Heart right ventricle (tissue), 16 donors: ENCODE results near the gene TMTC1. TPM values are rescaled to one million over a fixed set of nuclear protein-coding genes. Genes with fewer than 3 reads are reported as not detected.

Source experiments
- ATAC-seq, 8 donors: fragments of 200-7000 bp; cut with Tn5 transposase; one replicate each; pipeline ENCODE4 v1.9.1; 2020; ENCODE audit warnings: mild to moderate bottlenecking in 8 of 8, moderate library complexity in 8 of 8, moderate number of reproducible peaks in 1 of 8
- DNase-seq, 2 donors: peaks; one replicate each; pipeline ENCODE4 v3.0.0-alpha.2; 2020
- H3K27ac ChIP-seq, 10 donors: fragments of 200-600 bp; sonication (generic) in 2 of 10; one replicate each; pipeline versions ENCODE4 v1.5.0 to v1.8.0; 2020 to 2022; ENCODE audit warnings: mild to moderate bottlenecking in 3 of 10
- H3K27me3 ChIP-seq, 7 donors: fragments of 200-600 bp; one replicate each; pipeline ENCODE4 v1.8.0; 2021 to 2022; ENCODE audit warnings: mild to moderate bottlenecking in 2 of 7
- H3K36me3 ChIP-seq, 9 donors: fragments of 200-600 bp; sonication (generic) in 1 of 9; one replicate each; pipeline versions ENCODE4 v1.5.0 to v1.8.0; 2020 to 2022; ENCODE audit warnings: mild to moderate bottlenecking in 2 of 9
- H3K4me1 ChIP-seq, 9 donors: fragments of 200-600 bp; sonication (generic) in 1 of 9; one replicate each; pipeline versions ENCODE4 v1.5.0 to v1.8.0; 2020 to 2022; ENCODE audit warnings: mild to moderate bottlenecking in 4 of 9
- H3K4me3 ChIP-seq, 10 donors: fragments of 200-600 bp; sonication (generic) in 2 of 10; one replicate each; pipeline versions ENCODE4 v1.5.0 to v1.8.0; 2020 to 2022; ENCODE audit warnings: mild to moderate bottlenecking in 7 of 10, moderate library complexity in 2 of 10
- H3K9me3 ChIP-seq, 11 donors: fragments of 200-600 bp in 10 of 11; sonication (generic) in 2 of 11; one replicate each; pipeline versions ENCODE4 v1.5.0 to v1.8.0; 2013 to 2022; ENCODE audit warnings: mild to moderate bottlenecking in 2 of 11, control low read depth in 1 of 11, moderate library complexity in 1 of 11
- WGBS, 2 donors: extraction: QIAGEN DNeasy Blood & Tissue Kit; methylation state at CpG; one replicate each; pipeline ENCODE4 v1.1.7; 2013; ENCODE audit warnings: inconsistent platforms in 1 of 2; 5-methylcytosine and 5-hydroxymethylcytosine counted together
- intact Hi-C, 10 donors: fragments of 100-400 bp; cut with DNase I; formaldehyde crosslinking; loops; one replicate each; pipeline versions ENCODE4 v1.11.1 to v1.14.2; 2022
- polyA plus RNA-seq, 2 donors: library from polyadenylated mRNA; stranded (reverse); fragments of 200-250 nt; gene quantifications; one replicate each; pipeline ENCODE4 v1.2.3, GENCODE V29; 2013
- total RNA-seq, 10 donors: library from RNA; stranded (reverse); fragmentation: NEBNext Ultra II Directional in 3 of 10; extraction: Animal tissue kit (Norgen Biotek cat#: 25700) in 3 of 10; gene quantifications; one replicate each; pipeline versions ENCODE4 v1.2.1 to v1.2.4, GENCODE V29; 2021 to 2023
- TF ChIP-seq, protein P1 (sequence below), 9 donors: fragments of 200-600 bp; sonication (generic) in 2 of 9; IDR thresholded peaks; one replicate each; pipeline versions ENCODE4 v1.5.0 to v1.8.0; 2021 to 2022; ENCODE audit warnings: antibody characterized with exemption in 9 of 9, mild to moderate bottlenecking in 5 of 9, moderate library complexity in 1 of 9
- donor health status: Arrhythmogenic right ventricular cardiomyopathy.
- donor health status: ischemic (EF 13 %, LVEDD 7.1; RV severe dilation, severe dysfunction).
- donor health status: healthy with polysubstance abuse.
- donor health status: DM: no; HTN: yes; CAD: no.
- donor health status: DM: no; HTN: no; CAD: no.
- donor health status: ischemic (EF 25% LVEDD 6.9; RV normal size, moderate dysfunction).
- donor health status: ischemic (EF 25% LVEDD 5.7; RV mildly dilated, moderate dysfunction).
- donor health status: healthy.
- donor health status: DM: yes; HTN: yes; CAD: no.
- donor health status: Ischemic cardiomyopathy.
- donor health status: ischemic (EF 35%, LVEDD 5.7; RV mildly dilated, moderate dysfunction).
- donor health status: nonischemic (EF 11% LVEDD 7.7; RV severe dilation, severe dysfunction).
- donor health status: DM: yes; HTN: yes; CAD: no.
- donor health status: PGD.
- donor health status: ischemic (EF 29% LVEDD 5.4; RV normal size, mild dysfunction).
- donor health status: nonischemic (EF 23%, LVEDD 6.1; RV moderate dilation, normal function).

TMTC1 gene
- total and polyA plus RNA-seq, 12 donors: 9.6 to 54.2 (median 22.9) TPM

DNA sequence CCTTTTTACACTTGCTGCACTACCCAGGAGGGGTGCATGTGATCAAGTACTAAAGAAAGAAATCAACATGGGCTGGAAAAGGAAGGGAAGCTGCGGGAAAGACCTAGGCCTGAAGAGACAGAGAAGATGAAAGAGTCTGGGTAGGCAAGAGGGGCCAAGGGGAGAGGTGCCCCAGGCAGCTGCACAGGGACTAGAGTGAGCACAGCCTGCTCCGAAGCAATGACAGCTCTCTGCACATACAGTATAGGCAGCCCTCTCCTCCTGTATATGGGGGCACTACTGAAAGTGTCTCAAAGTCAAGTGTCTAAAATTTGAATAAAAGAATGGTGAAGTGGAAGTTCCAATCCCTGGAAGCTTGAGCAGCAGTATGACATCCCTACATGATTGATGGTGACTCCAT, 112.0 kb downstream of the TMTC1 start:
- WGBS, 2 donors: 96 to 97% methylated on average over 2 of the region's 2 CpGs
- ATAC-seq (no peak), DNase-seq (no peak)
- TF ChIP-seq, protein P1, sequence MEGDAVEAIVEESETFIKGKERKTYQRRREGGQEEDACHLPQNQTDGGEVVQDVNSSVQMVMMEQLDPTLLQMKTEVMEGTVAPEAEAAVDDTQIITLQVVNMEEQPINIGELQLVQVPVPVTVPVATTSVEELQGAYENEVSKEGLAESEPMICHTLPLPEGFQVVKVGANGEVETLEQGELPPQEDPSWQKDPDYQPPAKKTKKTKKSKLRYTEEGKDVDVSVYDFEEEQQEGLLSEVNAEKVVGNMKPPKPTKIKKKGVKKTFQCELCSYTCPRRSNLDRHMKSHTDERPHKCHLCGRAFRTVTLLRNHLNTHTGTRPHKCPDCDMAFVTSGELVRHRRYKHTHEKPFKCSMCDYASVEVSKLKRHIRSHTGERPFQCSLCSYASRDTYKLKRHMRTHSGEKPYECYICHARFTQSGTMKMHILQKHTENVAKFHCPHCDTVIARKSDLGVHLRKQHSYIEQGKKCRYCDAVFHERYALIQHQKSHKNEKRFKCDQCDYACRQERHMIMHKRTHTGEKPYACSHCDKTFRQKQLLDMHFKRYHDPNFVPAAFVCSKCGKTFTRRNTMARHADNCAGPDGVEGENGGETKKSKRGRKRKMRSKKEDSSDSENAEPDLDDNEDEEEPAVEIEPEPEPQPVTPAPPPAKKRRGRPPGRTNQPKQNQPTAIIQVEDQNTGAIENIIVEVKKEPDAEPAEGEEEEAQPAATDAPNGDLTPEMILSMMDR (IDR thresholded peaks at IDR 0.05): no peak
- Histone ChIP-seq H3K36me3 (no peaks in the 10 kb centered on the region), H3K27ac (no peak overlapping the region), H3K4me3 (no peak overlapping the region), H3K4me1 (peaks cover 0 to 23% (median 5%) of the 10 kb centered on the region in 9 donors), H3K27me3 (no peaks in the 10 kb centered on the region), H3K9me3 (no peaks in the 10 kb centered on the region)
- intact Hi-C loops: no loop called here

DNA sequence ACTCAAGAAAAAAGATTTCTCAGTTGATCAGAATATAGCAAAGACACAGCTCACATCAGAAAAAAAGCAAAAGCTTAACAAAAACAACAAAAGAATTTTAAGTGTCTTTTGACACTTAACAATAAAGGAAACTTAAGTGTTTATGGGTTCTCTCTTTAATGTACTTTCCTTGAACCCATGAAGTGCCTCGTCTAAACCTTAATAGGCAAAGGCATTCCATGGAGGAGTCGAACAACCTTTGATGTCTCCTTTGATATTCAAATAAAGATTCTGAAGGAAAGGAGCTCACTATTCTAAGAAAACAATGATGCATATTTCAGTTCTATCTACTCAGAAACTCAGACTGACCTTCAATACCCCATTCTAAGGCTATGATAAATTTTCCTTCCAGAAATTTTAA, 116.7 kb downstream of the TMTC1 start:
- peaks cover 0 to 9% (median 0%) of the 10 kb centered on the region in 9 donors for H3K4me1 ChIP-seq
- H3K9me3 ChIP-seq: no peaks in the 10 kb centered on the region
- intact Hi-C loops: loop anchor here in 1 of 10 donors (5.0 kb wide), 1 partner anchor 115 kb away; the partner anchor contains the start of gene TMTC1
- 83 to 87% methylated on average over 2 of the region's 2 CpGs for WGBS, 2 donors
- TF ChIP-seq, protein P1 (IDR thresholded peaks at IDR 0.05): no peak
- DNase-seq (no peak), ATAC-seq (no peak)
- no peak overlapping the region for H3K27ac ChIP-seq
- no peaks in the 10 kb centered on the region for H3K36me3 ChIP-seq
- H3K27me3 ChIP-seq: no peaks in the 10 kb centered on the region
- H3K4me3 ChIP-seq: no peak overlapping the region

DNA sequence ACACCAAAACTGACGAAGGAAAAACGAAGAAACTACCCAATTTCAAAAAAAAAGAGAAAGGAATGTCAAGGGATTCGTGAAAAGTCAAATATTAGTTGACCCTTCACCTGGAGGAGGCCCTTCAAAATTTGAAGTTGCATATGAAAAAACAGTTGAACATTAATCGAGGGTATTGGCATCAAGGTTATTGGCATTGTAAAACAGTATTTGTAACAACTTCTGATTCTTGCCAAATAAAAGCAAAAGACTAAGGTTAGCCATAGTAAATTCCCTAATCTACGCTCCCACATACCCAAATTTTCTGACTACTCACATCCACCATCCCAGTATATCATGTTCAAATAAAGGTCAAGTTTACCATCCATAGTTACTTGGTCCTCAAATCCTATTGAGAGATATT, 118.6 kb downstream of the TMTC1 start:
- no peaks in the 10 kb centered on the region for H3K27me3 ChIP-seq
- ATAC-seq: no peak
- H3K9me3 ChIP-seq: no peaks in the 10 kb centered on the region
- H3K27ac ChIP-seq: no peak overlapping the region
- no peak overlapping the region for H3K4me3 ChIP-seq
- 80 to 83% methylated on average over 5 of the region's 5 CpGs for WGBS, 2 donors
- peaks cover 0 to 3% (median 0%) of the 10 kb centered on the region in 9 donors for H3K36me3 ChIP-seq
- H3K4me1 ChIP-seq: peaks cover 0 to 20% (median 5%) of the 10 kb centered on the region in 9 donors
- DNase-seq: no peak
- intact Hi-C loops: loop anchor here in 1 of 10 donors (5.0 kb wide), 1 partner anchor 117 kb away; the partner anchor contains the start of gene TMTC1
- TF ChIP-seq, protein P1 (IDR thresholded peaks at IDR 0.05): no peak

DNA sequence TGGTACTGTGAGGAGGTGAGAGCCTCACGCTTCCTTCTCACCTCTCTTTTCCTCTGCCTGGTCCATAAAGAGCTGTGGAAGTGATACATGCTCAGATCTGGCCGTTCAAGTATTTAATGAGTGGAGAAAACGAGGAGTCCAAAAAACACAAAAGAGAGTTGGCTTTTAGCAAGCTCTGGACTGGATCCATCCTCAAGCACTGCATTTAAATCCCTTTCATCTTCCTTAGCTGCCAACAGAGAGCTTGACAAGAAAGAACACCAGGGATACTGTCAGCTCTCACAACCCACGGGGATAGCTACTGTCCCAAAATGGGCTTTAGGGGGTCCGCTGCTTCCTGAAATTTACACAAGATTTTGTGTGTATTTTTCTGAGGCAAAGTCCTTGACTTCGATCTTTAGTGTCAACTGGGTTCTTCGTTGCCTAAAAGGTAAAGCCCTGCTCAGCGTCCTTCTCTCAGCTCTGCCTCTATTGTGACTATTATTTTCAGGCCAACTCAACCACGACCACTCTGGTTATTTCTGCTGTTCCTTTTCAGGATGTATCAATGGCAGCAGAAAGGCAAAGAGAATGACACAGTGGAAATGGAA, 120.9 kb downstream of the TMTC1 start:
- H3K9me3 ChIP-seq: no peaks in the 10 kb centered on the region
- peaks cover 0 to 20% (median 7%) of the 10 kb centered on the region in 9 donors for H3K4me1 ChIP-seq
- peaks cover 0 to 23% (median 0%) of the 10 kb centered on the region in 9 donors for H3K36me3 ChIP-seq
- DNase-seq (no peak), ATAC-seq (peak in 5 of 8 donors; percentile 27 to 48 (median 37))
- TF ChIP-seq, protein P1 (IDR thresholded peaks at IDR 0.05): no peak
- H3K27me3 ChIP-seq: no peaks in the 10 kb centered on the region
- WGBS, 2 donors: 56 to 60% methylated on average over 9 of the region's 9 CpGs
- no peak overlapping the region for H3K27ac ChIP-seq
- intact Hi-C loops: loop anchor here in 1 of 10 donors (5.0 kb wide), 1 partner anchor 119 kb away; the partner anchor contains the start of gene TMTC1
- no peak overlapping the region for H3K4me3 ChIP-seq
